HG02938 (cell line): ENCODE data around the gene TRAPPC10.

ENCODE experiments used
- ATAC-seq: cut with Tn5 transposase; IDR thresholded peaks from one replicate; pipeline ENCODE4 v1.9.1; 2021; ENCODE audit warnings: mild to moderate bottlenecking, moderate library complexity; ENCODE audit not compliant: unreplicated experiment

The TRAPPC10 gene

GRCh38 chr21:44024887-44025353, 12.8 kb downstream of the TRAPPC10 start:
- ATAC-seq: no peak

- no peak for ATAC-seq
Measured at GRCh38 chr21:44027607-44028286, 15.6 kb downstream of the TRAPPC10 start.

GRCh38 chr21:44028287-44028659, 16.2 kb downstream of the TRAPPC10 start:
- ATAC-seq: no peak

- no peak for ATAC-seq
Measured at GRCh38 chr21:44029460-44030087, 17.5 kb downstream of the TRAPPC10 start.

GRCh38 chr21:44035244-44035643, 23.1 kb downstream of the TRAPPC10 start:
- ATAC-seq: no peak

GRCh38 chr21:44038063-44038462, 26.0 kb downstream of the TRAPPC10 start:
- ATAC-seq: no peak

GRCh38 chr21:44039828-44040227, 27.7 kb downstream of the TRAPPC10 start:
- ATAC-seq: no peak

- no peak for ATAC-seq
Measured at GRCh38 chr21:44043613-44044012, 31.5 kb downstream of the TRAPPC10 start.

- ATAC-seq: no peak
Measured at GRCh38 chr21:44046734-44047133, 34.6 kb downstream of the TRAPPC10 start.

- no peak for ATAC-seq
Measured at GRCh38 chr21:44047996-44048560, 36.0 kb downstream of the TRAPPC10 start.

- no peak for ATAC-seq
Measured at GRCh38 chr21:44049182-44049581, 37.1 kb downstream of the TRAPPC10 start.

- no peak for ATAC-seq
Measured at GRCh38 chr21:44049606-44050005, 37.5 kb downstream of the TRAPPC10 start.

GRCh38 chr21:44050276-44050675, 38.2 kb downstream of the TRAPPC10 start:
- ATAC-seq: no peak

GRCh38 chr21:44051462-44051941, 39.4 kb downstream of the TRAPPC10 start:
- ATAC-seq: no peak

GRCh38 chr21:44052071-44052829, 40.1 kb downstream of the TRAPPC10 start:
- no peak for ATAC-seq

- no peak for ATAC-seq
Measured at GRCh38 chr21:44052830-44053226, 40.7 kb downstream of the TRAPPC10 start.

- ATAC-seq: no peak
Measured at GRCh38 chr21:44053567-44053966, 41.5 kb downstream of the TRAPPC10 start.

GRCh38 chr21:44054710-44055109, 42.6 kb downstream of the TRAPPC10 start:
- no peak for ATAC-seq

GRCh38 chr21:44057055-44057454, 44.9 kb downstream of the TRAPPC10 start:
- ATAC-seq: no peak

- ATAC-seq: no peak
Measured at GRCh38 chr21:44057960-44058651, 46.0 kb downstream of the TRAPPC10 start.

GRCh38 chr21:44058652-44058964, 46.5 kb downstream of the TRAPPC10 start:
- no peak for ATAC-seq
